Globus pallidus (tissue), 1 donor: ENCODE results near the gene CRYBB1.

ENCODE experiments used
- DNase-seq: peaks from one replicate; pipeline ENCODE4 v3.0.0-alpha.2; 2015; ENCODE audit warnings: low spot score

Gene CRYBB1

GRCh38 chr22:26577081-26577480, 40.7 kb downstream of the CRYBB1 start:
- DNase-seq: no peak

DNA sequence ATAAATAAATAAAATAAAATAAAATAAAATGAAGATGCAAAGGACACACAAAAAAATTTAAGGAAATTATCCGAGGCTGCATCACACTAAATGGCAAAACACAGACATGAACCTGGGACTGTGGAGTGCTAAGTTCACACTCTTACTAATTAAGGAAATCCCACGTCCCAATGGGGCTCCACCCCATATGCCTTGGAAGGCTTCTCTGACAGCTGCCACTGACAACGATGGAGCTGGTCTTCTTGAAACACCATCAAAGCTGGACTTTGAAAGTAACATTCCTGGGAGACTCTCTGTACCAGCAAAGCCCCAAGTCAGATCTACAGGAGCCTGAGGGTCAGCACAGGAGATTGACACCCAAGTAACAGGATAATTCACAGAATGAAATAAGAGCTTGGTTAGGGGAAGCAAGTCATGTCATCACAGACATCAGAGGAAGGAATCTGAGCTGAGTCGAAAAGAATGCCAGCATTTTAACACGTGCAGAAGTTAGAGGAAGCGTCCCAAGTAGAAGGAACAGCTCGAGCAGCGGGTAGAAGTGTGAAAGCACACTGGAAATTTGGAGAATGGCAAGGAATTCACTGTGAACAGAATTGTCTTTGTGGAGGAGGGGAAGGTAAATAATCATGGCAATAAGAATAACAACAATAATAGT, 41.7 kb downstream of the CRYBB1 start:
- DNase-seq: no peak

DNA sequence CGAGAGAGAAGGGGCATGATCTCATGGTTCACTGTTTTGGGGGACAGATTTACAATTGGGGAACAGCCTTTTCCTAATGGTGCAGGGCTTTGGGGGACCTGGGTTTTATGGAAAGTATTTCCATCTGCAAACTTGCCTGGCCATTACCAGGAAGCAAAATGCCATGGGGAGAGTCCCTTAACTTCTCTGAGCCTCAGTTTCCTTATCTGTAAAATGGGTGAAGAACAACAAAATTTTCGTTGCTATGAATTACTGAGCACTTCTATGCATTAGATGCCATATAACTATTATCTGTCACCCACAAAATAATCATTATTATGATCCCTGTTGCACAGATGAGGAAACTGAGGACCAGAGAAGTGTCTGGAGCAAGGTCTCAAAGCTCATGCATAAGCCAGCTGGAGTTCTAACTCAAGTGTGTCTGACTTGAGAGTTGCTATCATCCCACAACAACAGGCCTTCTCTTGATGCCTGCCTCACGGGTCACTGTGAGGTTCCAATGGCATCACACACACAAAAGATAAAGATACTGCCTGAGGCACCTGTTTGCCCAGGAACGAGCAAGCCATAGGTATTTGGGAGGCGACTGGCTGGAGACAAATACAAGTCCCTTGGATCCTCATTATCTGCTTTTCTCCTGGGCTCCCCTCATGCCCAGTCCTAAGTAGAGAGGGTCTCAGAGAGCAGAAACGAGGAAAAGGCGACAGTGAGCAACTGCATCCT, 43.7 kb downstream of the CRYBB1 start:
- DNase-seq: no peak

- DNase-seq: peak; percentile 56
Observed at GRCh38 chr22:26573026-26573662, 44.7 kb downstream of the CRYBB1 start.

- no peak for DNase-seq
Observed at GRCh38 chr22:26570864-26571525, 46.8 kb downstream of the CRYBB1 start.

DNA sequence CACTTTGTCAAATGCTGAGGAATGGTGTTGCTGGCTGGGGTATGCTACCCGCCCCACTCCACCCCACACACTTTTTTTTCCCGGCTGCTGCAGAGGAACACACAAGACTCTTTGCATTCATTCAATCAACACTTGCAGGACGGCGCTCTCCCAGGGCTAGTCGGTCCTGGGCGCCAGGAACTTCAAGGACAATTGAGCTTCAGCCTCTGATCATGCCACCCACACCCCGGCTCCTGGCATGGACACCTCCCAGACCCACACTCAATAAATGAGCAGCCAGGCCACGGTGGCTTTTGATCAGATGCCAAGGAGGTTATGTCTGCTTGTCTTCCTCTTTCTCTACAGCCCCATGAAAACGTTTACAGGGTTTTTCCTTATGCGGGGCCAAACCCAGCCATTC, 47.7 kb downstream of the CRYBB1 start:
- DNase-seq: peak; percentile 25

GRCh38 chr22:26568207-26568706, 49.6 kb downstream of the CRYBB1 start:
- DNase-seq: no peak

GRCh38 chr22:26567610-26568009, 50.2 kb downstream of the CRYBB1 start:
- no peak for DNase-seq

DNA sequence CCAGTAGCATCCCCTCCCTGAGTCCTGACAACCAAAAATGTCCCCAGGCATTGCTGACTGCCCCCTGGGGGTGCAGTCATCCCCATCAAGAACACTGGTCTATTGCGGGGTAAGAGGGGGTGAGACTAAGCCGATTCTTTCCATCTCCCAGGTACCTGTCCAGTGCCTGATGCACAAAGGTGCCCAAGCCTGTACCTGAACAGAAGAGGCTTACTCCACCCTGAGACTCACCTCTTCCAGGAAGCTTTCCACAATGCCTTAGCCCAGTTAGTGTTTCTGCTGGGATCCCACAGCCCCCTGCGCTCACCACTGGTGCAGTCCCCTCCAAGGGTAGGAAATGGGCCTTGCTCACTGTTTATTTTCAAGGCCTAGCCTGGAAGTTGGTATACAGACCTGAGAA, 50.8 kb downstream of the CRYBB1 start:
- no peak for DNase-seq

GRCh38 chr22:26565889-26566288, 51.9 kb downstream of the CRYBB1 start:
- DNase-seq: no peak

- DNase-seq: no peak
Observed at GRCh38 chr22:26565181-26565580, 52.6 kb downstream of the CRYBB1 start.

DNA sequence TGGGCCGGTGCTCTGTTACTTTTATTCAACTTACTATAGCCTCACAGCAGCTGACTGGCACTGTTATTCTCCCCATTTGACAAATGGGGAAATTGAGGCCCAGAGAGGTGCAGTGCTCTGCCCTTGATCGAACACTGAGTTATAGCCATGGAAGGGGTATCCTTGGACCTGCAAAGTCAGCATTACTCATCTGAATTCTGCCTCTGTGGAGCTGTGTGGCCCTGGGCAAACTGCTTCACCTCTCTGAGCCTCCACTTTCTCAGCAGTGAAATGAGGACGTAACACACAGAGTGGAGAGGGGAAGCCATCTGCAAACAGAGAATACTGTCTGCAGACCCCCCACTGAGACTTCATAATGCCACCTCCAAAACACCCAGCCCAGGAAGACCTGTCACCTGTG, 53.2 kb downstream of the CRYBB1 start:
- DNase-seq: no peak

DNA sequence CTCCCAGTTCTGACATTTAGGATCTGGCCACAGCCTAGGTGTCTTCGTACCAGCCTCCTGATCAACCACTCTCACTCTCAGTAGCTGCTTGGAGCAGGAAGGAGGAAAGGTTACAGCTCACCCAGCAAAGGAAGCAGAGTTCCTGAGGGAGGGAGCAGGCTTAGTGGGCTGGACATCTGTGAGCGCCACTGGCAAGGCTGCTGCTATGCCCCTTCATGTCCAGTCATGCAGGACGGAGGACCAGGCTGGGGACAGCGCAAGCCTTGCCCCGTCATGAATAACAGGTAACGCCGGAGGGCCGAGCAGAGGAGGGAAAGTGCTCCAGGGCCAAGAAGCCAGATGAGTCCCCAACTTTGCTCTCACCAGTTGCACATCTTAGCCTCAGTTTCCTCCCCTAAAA, 53.6 kb downstream of the CRYBB1 start:
- no peak for DNase-seq

DNA sequence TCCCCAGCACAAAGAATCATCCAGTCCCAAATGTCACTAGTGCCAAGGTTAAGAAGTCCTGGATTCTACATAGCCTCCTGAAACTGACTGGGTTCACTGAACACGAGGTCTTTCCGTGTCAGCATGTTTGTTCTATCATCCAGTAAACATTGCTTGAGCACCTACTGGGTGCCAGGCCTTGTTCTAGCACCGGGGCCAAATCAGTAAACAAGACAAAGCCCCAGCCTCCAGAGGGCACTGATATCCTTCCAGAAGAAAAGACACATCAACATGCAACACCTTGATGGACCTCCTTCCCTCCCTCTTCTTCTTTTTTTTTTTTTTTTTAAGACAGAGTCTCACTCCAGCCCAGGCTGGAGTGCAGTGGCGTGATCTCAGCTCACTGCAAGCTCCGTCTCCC, 54.8 kb downstream of the CRYBB1 start:
- DNase-seq: no peak

GRCh38 chr22:26561756-26562417, 55.9 kb downstream of the CRYBB1 start:
- peak; percentile 27 for DNase-seq

- DNase-seq: no peak
Observed at GRCh38 chr22:26559961-26560575, 57.8 kb downstream of the CRYBB1 start.

- no peak for DNase-seq
Observed at GRCh38 chr22:26558248-26558895, 59.5 kb downstream of the CRYBB1 start.

DNA sequence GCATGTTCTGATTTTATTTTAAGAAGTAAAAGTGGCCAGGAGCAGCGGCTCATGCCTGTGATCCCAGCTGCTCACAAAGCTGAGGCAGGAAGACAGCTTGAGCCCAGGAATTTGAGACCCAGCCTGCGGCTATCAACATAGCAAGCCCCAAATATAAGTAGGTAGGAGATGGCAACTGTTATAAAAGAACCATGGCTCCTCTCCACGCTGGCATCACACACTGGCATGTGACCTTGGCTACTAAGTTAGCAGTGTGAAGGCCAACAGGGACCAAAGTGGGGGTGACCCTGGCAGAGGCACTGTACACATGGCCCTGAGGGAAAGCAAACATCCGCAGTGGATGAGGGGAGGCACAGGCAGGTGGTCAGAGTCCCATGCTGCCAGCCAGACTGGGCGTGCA, 60.9 kb downstream of the CRYBB1 start:
- no peak for DNase-seq

DNA sequence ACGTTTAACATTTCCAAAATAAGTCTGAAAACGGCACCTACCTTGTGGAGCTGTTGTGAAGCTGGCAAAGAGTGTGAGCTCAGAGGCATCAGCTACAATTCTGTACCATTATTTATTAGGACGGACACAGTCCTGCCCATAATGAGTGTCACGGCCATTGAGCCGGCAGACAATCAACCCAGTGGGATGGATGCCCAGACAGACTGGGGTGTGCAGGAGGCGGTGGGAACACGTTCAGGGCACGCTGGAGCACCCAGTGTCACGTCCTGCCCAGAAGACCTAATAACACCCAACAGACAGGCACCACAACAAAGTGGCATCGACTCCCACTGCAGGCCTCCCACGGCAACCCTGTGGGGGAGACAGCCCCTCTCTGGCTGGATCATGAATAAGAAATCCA, 62.3 kb downstream of the CRYBB1 start:
- DNase-seq: no peak

DNA sequence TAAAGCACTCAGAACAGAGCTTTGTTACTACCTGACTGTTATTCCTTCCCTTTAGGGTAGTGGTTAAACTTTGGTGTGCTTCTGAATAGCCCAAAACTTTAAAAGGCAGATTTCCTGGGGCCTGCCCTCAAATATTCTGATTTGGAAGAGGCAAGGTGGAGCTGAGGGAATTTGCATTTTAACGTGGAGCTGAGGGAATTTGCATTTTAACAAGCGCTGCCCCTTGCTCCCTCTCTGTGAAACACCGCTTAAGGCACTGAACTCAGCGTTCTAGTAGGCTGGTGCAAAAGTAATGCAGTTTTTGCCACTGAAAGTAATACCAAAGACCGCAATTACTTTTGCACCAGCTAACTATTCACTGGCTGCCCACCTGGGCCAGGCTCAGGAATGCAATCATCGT, 62.9 kb downstream of the CRYBB1 start:
- no peak for DNase-seq
